Neuronal stem cell (in vitro differentiated cells): Measurements from ENCODE around the gene WDHD1.

ENCODE experiments used
- DNase-seq: peaks from one replicate; pipeline ENCODE4 v3.0.0-alpha.2; 2013; ENCODE audit warnings: low spot score
- H2AFZ ChIP-seq: one replicate; pipeline ENCODE4 v1.6.1; 2013; ENCODE audit warnings: mild to moderate bottlenecking, low read length, inconsistent platforms
- H2AK5ac ChIP-seq: 2 replicates; pipeline ENCODE4 v1.6.1; 2013; ENCODE audit warnings: low read depth, mild to moderate bottlenecking, inconsistent platforms, low read length, moderate library complexity, mixed read lengths
- H2BK120ac ChIP-seq: 2 replicates; pipeline ENCODE4 v1.6.1; 2013; ENCODE audit warnings: low read depth, mild to moderate bottlenecking, inconsistent platforms, low read length, moderate library complexity, mixed read lengths
- H2BK12ac ChIP-seq: one replicate; pipeline ENCODE4 v1.6.1; 2013; ENCODE audit warnings: low read length, inconsistent platforms
- H2BK15ac ChIP-seq: 2 replicates; pipeline ENCODE4 v1.6.1; 2013; ENCODE audit warnings: mild to moderate bottlenecking, low read length, inconsistent platforms, mixed read lengths
- H2BK5ac ChIP-seq: one replicate; pipeline ENCODE4 v1.6.1; 2013; ENCODE audit warnings: inconsistent platforms, mild to moderate bottlenecking, low read length, moderate library complexity
- H3K14ac ChIP-seq: one replicate; pipeline ENCODE4 v1.6.1; 2013; ENCODE audit warnings: low read length, inconsistent platforms
- H3K18ac ChIP-seq: 2 replicates; pipeline ENCODE4 v1.6.1; 2013; ENCODE audit warnings: low read length, inconsistent platforms
- H3K23ac ChIP-seq: 2 replicates; pipeline ENCODE4 v1.6.1; 2013; ENCODE audit warnings: low read depth, mild to moderate bottlenecking, mixed read lengths, low read length, inconsistent platforms; ENCODE audit not compliant: poor library complexity
- H3K27ac ChIP-seq: replicated peaks from 3 replicates; pipeline ENCODE4 v1.5.1; 2013; ENCODE audit warnings: low read length, inconsistent platforms
- H3K27me3 ChIP-seq, 3 experiments: 2 replicates each; pipeline ENCODE4 v1.6.1; 2013; ENCODE audit warnings: low read length in 3 of 3, mild to moderate bottlenecking in 2 of 3, inconsistent platforms in 1 of 3, low read depth in 1 of 3, mixed read lengths in 1 of 3, moderate library complexity in 1 of 3; ENCODE audit not compliant: control insufficient read depth in 3 of 3, insufficient read depth in 3 of 3
- H3K36me3 ChIP-seq, 2 donors: replicated peaks in 1 of 2; 2 replicates each; pipeline ENCODE4 v1.6.1; 2013; ENCODE audit warnings: low read length in 2 of 2; ENCODE audit not compliant: control insufficient read depth in 2 of 2, insufficient read depth in 2 of 2
- H3K4ac ChIP-seq: 2 replicates; pipeline ENCODE4 v1.6.1; 2013; ENCODE audit warnings: inconsistent platforms, mild to moderate bottlenecking, low read length, moderate library complexity
- H3K4me1 ChIP-seq, 2 donors: 1 replicate in 1 of 2; 2 replicates in 1 of 2; pipeline ENCODE4 v1.6.1; 2013; ENCODE audit warnings: low read length in 2 of 2, low read depth in 1 of 2; ENCODE audit not compliant: control insufficient read depth in 2 of 2, insufficient read depth in 1 of 2
- H3K4me2 ChIP-seq: one replicate; pipeline ENCODE4 v1.6.1; 2013; ENCODE audit warnings: mild to moderate bottlenecking, low read length, inconsistent platforms; ENCODE audit not compliant: insufficient read depth, poor library complexity, severe bottlenecking
- H3K4me3 ChIP-seq, 2 donors: 2 replicates each; pipeline ENCODE4 v1.5.1; 2013; ENCODE audit warnings: low read length in 2 of 2, mild to moderate bottlenecking in 2 of 2, inconsistent platforms in 1 of 2, moderate library complexity in 1 of 2
- H3K79me1 ChIP-seq: one replicate; pipeline ENCODE4 v1.6.1; 2013; ENCODE audit warnings: low read depth, mild to moderate bottlenecking, inconsistent platforms, low read length, moderate library complexity
- H3K9ac ChIP-seq: one replicate; pipeline ENCODE4 v1.6.1; 2013; ENCODE audit warnings: mild to moderate bottlenecking, low read depth, low read length, inconsistent platforms; ENCODE audit not compliant: poor library complexity
- H3K9me3 ChIP-seq, 2 donors: replicated peaks in 1 of 2; 2 replicates each; pipeline versions ENCODE3 to v1.6.1; 2013; ENCODE audit warnings: low read length in 2 of 2, mild to moderate bottlenecking in 2 of 2, inconsistent platforms in 1 of 2, low read depth in 1 of 2, mixed read lengths in 1 of 2, moderate library complexity in 1 of 2; ENCODE audit not compliant: control insufficient read depth in 2 of 2, insufficient read depth in 1 of 2
- H4K8ac ChIP-seq: one replicate; pipeline ENCODE4 v1.6.1; 2013; ENCODE audit warnings: low read depth, mild to moderate bottlenecking, inconsistent platforms, low read length, moderate library complexity
- H4K91ac ChIP-seq: one replicate; pipeline ENCODE4 v1.6.1; 2013; ENCODE audit warnings: low read length, low read depth, mild to moderate bottlenecking, inconsistent platforms; ENCODE audit not compliant: poor library complexity
- WGBS, 2 donors: extraction: QIAGEN DNeasy Blood & Tissue Kit; methylation state at CpG; one replicate each; pipeline ENCODE4 v1.1.7; 2013; ENCODE audit warnings: missing lambda C conversion rate in 2 of 2, mixed read lengths in 1 of 2; ENCODE audit not compliant: insufficient read length in 2 of 2, insufficient replicate concordance in 1 of 2; ENCODE audit errors: extremely low coverage in 2 of 2; 5-methylcytosine and 5-hydroxymethylcytosine counted together

The WDHD1 gene

GRCh38 chr14:55071870-55072640, 45.2 kb upstream of the WDHD1 start:
- H3K9me3 ChIP-seq, result no peaks in the 10 kb centered on the region
- H2BK12ac ChIP-seq, result no peak overlapping the region
- H2AK5ac ChIP-seq, result no peak overlapping the region
- H3K9ac ChIP-seq, result no peak overlapping the region
- H3K14ac ChIP-seq, result no peak overlapping the region
- H3K4me2 ChIP-seq, result no peak overlapping the region
- no peak overlapping the region for H2BK5ac ChIP-seq
- H2BK15ac ChIP-seq, result no peak overlapping the region
- H3K18ac ChIP-seq, result no peak overlapping the region
- DNase-seq, result no peak
- H3K4me1 ChIP-seq, result peaks cover 7 to 20% of the 10 kb centered on the region in 2 donors
- H3K23ac ChIP-seq, result no peak overlapping the region
- H3K4me3 ChIP-seq, result no peak overlapping the region
- H3K4ac ChIP-seq, result no peak overlapping the region
- no peak overlapping the region for H2AFZ ChIP-seq
- no peak overlapping the region for H4K8ac ChIP-seq
- H4K91ac ChIP-seq, result no peak overlapping the region
- H2BK120ac ChIP-seq, result no peak overlapping the region
- peaks cover 0 to 31% of the 10 kb centered on the region in 2 donors for H3K36me3 ChIP-seq
- H3K27me3 ChIP-seq, result no peaks in the 10 kb centered on the region
- no CpG with 5 or more reads among the region's 10 CpGs for WGBS, 2 donors
- peak overlapping the region; percentile 47 for H3K27ac ChIP-seq
- no peaks in the 10 kb centered on the region for H3K79me1 ChIP-seq

- no peak overlapping the region for H3K4me2 ChIP-seq
- H3K9me3 ChIP-seq, result no peaks in the 10 kb centered on the region
- peaks cover 7 to 20% of the 10 kb centered on the region in 2 donors for H3K4me1 ChIP-seq
- no peak overlapping the region for H3K9ac ChIP-seq
- H2BK5ac ChIP-seq, result no peak overlapping the region
- H3K14ac ChIP-seq, result no peak overlapping the region
- H3K4me3 ChIP-seq, result no peak overlapping the region
- H3K27me3 ChIP-seq, result no peaks in the 10 kb centered on the region
- H2BK120ac ChIP-seq, result no peak overlapping the region
- peaks cover 0 to 40% of the 10 kb centered on the region in 2 donors for H3K36me3 ChIP-seq
- peaks cover 2% of the 10 kb centered on the region for H3K79me1 ChIP-seq
- H4K8ac ChIP-seq, result no peak overlapping the region
- no CpG with 5 or more reads among the region's 4 CpGs for WGBS, 2 donors
- no peak overlapping the region for H2BK12ac ChIP-seq
- no peak overlapping the region for H3K27ac ChIP-seq
- no peak overlapping the region for H4K91ac ChIP-seq
- no peak overlapping the region for H3K18ac ChIP-seq
- H3K23ac ChIP-seq, result no peak overlapping the region
- no peak overlapping the region for H2BK15ac ChIP-seq
- H3K4ac ChIP-seq, result no peak overlapping the region
- no peak for DNase-seq
- H2AFZ ChIP-seq, result no peak overlapping the region
- no peak overlapping the region for H2AK5ac ChIP-seq
Observed at GRCh38 chr14:55070981-55071411, 44.1 kb upstream of the WDHD1 start.

- H3K36me3 ChIP-seq, result peaks cover 14 to 88% of the 10 kb centered on the region in 2 donors
- H3K18ac ChIP-seq, result no peak overlapping the region
Observed at GRCh38 chr14:55066223-55066622, 39.3 kb upstream of the WDHD1 start.

GRCh38 chr14:55065411-55065810, 38.5 kb upstream of the WDHD1 start:
- DNase-seq, result no peak
- Histone ChIP-seq H3K14ac (no peak overlapping the region), H4K8ac (no peak overlapping the region), H3K9me3 (peaks cover 0 to 4% of the 10 kb centered on the region in 2 donors), H3K4me3 (no peak overlapping the region), H2BK5ac (no peak overlapping the region), H2AK5ac (no peak overlapping the region), H3K4ac (no peak overlapping the region), H3K4me2 (no peak overlapping the region), H3K9ac (no peak overlapping the region), H3K23ac (no peak overlapping the region), H3K18ac (no peak overlapping the region), H2BK15ac (no peak overlapping the region), H4K91ac (no peak overlapping the region), H3K27me3 (no peaks in the 10 kb centered on the region), H3K36me3 (peaks cover 15 to 96% of the 10 kb centered on the region in 2 donors), H3K4me1 (no peaks in the 10 kb centered on the region), H2BK120ac (no peak overlapping the region), H2BK12ac (no peak overlapping the region), H3K79me1 (peaks cover 5% of the 10 kb centered on the region), H3K27ac (no peak overlapping the region), H2AFZ (no peak overlapping the region)
- no CpG with 5 or more reads among the region's 2 CpGs for WGBS, 2 donors

More at GRCh38 chr14:55066223-55066622, 39.3 kb upstream of the WDHD1 start:
- no CpG with 5 or more reads among the region's 1 CpG for WGBS, 2 donors
- H3K4me2 ChIP-seq, result no peak overlapping the region
- H2BK15ac ChIP-seq, result no peak overlapping the region
- no peak overlapping the region for H3K4me3 ChIP-seq
- H2AFZ ChIP-seq, result no peak overlapping the region
- H3K27me3 ChIP-seq, result no peaks in the 10 kb centered on the region
- no peak overlapping the region for H2AK5ac ChIP-seq
- H3K23ac ChIP-seq, result no peak overlapping the region
- no peak overlapping the region for H3K14ac ChIP-seq
- H4K91ac ChIP-seq, result no peak overlapping the region
- H2BK120ac ChIP-seq, result no peak overlapping the region
- no peak overlapping the region for H4K8ac ChIP-seq
- H3K9ac ChIP-seq, result no peak overlapping the region
- H3K4me1 ChIP-seq, result no peaks in the 10 kb centered on the region
- H3K4ac ChIP-seq, result no peak overlapping the region
- H3K79me1 ChIP-seq, result peaks cover 5% of the 10 kb centered on the region
- H2BK12ac ChIP-seq, result no peak overlapping the region
- no peak for DNase-seq
- H2BK5ac ChIP-seq, result no peak overlapping the region
- H3K27ac ChIP-seq, result no peak overlapping the region
- H3K9me3 ChIP-seq, result no peaks in the 10 kb centered on the region
